ENCODE measurements around the gene RPS19BP1. TPM values are rescaled to one million over a fixed set of nuclear protein-coding genes. Genes with fewer than 3 reads are reported as not detected.
"Not testable (repeated sequence)": the region's sequence is repeated elsewhere in the genome, so short reads cannot be mapped to it uniquely, and the experiment has no call there.

RPS19BP1 gene
- polyA plus RNA-seq, 3 donors = 51.3 to 64.9 (median 62.9) TPM

DNA sequence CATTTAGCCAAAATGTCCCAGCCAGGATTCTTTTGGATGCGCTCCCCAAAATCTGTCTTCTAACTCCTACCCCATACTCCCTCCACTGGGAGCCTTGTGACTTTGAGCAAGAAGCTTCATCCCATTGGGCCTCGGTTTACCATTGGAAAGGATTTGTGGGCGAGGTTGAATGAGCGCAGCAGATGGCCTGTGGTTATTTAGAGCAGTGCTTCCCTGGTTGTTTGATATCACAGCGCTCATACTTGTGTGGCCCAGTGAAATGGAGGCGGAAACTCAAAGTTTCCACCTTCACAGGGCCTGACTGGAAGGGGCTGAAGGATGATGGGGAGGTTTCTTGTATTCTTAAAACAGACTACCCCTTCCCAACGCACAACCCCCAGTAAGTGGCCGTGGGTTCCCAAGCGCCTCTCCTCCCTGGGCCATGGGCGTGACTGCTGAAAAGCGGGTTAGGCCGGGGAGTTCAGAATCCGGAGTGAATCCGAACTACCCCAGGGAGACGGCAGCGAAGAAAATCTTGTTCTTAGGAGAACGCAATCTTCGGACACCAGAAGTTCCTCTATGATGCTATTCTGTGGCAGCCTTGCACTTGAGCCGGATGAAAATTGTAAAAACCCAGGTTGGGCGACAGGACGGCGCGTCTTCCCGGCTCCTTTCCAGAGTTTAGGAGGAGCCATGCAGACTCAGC, 13.4 kb downstream of the RPS19BP1 start:
- peak; percentile 66 for DNase-seq

DNA sequence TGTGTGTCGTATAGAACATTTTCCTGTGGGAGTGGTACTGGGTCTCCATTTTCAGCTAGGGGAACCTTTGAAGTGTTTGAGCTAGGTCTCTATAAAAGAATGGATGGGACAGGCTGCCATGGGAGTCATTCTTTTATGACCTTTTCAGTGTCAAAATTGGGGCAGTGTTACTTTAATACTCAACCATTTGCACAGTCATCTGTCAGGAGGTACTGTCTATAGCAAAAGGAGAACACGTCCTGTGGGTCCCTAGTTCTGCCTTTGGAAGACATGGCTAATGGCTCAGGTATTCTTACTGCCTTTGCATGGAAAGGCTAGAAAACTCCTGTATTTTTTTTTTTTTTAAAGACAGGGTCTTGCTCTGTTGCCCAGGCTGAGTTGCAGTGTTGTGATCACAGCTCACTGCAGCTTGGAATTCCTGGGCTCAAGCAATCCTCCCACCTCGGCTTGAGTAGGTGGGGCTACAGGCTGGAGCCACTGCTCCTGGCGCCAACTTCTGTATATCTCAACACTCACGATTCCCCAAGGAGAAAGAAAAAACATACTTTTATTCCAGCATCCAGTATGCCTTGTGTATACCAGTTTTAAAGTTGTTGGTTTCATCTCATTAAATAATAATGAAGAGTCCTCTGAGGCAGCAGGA, 14.3 kb downstream of the RPS19BP1 start:
- DNase-seq = no peak

DNA sequence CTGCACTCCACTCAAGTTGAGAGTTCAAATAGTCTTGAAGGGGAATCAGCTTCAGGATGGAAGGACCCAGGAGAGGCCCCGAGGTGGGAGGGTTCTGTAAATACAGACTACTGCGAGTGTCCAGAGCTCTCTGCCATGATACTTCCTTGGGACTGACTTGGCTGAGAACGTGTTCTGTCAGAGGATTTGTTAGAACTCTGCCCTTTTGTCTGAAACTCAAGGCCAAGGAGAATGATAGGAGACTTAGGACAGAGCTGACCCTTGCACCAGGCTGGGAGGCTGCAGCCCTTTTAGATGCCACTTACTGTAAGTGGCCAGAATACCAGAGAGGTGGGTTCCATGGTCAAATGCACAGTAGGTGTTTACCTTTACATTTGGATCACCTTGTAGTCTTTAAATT, 15.1 kb downstream of the RPS19BP1 start:
- no peak for DNase-seq

DNA sequence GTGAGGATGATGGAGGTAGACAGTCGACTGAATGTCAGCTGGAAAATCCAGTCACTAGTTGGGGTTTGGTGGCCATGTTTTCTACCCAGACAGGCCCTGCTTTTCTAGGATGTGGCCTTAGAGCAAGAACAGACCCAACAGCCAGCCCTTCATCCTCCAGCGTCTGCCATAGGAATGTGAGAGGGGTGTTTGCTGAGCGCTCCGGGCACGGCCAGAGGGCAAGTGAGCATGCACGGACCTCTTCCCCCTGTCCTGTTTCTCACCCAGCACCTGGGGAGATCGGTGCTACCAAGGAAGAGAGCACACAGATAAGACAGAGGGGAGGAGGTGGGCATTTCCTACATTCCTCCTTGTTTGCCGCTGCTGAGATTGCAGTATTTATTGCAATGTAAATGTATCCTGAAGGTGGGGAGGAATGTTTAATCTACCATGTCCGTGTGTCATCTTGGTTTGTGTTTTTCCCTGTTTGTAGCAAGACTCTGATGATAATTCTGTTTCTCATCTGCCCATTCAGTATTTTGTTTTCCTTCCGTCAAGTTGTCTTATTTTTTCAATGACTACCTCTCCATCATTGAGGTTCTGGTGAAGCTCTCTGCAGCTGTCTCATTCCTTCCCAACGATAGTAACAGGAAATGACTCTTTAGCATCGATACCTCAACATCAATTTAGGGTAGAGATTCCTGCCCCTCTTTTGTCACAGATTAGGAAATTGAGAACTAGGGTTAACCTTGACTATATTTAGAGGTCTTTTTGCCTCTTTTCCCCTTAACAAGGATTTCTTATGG, 17.1 kb downstream of the RPS19BP1 start:
- DNase-seq = no peak

DNA sequence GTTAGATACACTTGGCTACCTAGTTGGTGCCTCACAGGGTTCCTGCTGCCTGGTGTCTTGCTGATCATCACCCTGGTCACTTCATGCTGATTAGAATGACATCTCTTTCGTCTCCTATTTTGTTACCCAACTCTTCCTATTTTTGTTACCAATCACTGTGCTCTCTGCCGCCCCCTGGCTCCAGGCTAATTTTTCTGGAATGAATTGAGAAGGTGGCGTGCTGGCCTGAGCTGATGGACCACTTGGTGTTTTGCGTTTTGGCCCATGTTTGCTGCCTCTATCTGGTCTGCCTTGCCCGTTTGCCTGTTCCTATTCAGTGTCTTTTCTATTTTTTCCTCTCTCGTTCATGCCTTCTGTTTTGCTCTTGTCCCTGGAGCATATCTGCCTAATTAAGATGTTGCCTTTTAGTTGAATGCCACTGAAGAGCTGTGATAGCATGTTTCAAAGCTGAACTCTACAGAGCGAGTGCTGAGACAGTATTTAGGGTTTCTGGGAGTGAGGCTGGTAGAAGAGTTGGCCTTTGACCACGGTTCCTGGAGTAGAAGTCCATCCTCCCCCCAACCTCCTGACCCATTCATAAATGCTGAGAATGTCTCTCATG, 18.1 kb downstream of the RPS19BP1 start:
- DNase-seq = no peak

DNA sequence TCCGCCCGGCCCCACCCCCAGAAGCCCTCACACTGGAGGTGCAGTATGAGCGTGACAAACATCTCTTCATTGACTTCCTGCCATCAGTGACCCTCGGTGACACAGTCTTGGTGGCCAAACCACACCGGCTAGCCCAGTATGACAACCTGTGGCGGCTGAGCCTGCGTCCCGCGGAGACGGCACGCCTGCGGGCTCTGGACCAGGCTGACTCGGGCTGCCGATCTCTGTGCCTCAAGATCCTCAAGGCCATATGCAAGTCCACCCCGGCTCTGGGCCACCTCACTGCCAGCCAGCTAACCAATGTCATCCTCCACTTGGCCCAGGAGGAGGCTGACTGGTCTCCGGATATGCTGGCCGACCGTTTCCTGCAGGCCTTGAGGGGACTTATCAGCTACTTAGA, 18.8 kb downstream of the RPS19BP1 start:
- DNase-seq = no peak

DNA sequence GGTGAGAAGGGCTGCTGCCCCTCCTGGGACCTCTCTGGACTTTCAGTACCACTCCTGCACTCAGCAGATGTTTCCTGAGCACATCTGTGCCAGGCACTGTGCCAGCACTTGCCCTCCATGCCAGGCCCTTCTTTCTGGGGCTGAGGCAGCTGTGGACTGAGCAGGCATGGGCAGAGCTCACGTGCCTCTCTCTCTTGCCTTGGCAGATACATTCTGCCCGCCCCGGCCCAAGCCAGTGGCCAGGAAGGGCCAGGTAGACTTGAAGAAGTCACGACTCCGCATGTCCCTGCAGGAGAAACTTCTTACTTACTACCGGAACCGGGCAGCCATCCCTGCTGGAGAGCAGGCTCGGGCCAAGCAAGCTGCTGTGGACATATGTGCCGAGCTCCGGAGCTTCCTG, 20.5 kb downstream of the RPS19BP1 start:
- DNase-seq = no peak

DNA sequence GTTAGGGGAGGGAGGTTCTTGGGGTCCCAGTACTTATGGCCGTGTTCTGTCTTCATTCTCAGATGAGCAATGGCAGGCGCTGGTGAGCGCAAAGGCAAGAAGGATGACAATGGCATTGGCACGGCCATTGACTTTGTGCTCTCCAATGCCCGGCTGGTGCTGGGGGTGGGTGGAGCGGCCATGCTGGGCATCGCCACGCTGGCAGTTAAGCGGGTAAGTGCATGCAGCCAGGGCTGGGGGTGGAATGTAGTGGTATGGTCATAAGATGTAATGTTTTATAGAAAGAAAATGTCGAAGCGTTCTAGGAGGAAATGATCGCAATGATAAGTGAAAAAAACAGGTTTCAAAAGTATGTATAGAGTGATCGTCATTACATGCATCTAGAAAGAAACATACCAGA, 21.3 kb downstream of the RPS19BP1 start:
- no peak for DNase-seq

DNA sequence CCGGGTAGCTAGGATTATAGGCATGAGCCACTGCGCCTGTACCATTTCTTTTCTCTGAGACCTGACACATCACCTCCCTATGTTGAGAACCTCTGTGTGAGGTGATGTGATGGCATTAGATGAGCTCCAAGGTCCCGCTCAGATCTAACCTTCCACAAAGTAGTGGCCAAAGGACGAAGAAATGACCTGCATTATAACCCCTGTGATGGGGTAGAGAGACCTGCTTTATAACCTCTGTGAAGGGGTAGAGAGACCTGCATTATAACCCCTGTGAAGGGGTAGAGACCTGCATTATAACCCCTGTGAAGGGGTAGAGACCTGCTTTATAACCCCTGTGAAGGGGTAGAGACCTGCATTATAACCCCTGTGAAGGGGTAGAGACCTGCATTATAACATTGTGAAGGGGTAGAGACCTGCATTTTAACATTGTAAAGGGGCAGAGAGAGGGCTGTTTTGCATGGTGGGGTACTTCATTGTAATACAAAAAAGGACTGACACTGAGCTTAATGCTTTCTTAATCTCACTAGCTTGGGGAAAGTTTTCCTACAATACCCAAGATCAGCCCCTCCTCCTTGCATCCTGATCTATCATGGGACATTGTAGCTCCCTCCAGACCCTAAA, 21.9 kb downstream of the RPS19BP1 start:
- no peak for DNase-seq

DNA sequence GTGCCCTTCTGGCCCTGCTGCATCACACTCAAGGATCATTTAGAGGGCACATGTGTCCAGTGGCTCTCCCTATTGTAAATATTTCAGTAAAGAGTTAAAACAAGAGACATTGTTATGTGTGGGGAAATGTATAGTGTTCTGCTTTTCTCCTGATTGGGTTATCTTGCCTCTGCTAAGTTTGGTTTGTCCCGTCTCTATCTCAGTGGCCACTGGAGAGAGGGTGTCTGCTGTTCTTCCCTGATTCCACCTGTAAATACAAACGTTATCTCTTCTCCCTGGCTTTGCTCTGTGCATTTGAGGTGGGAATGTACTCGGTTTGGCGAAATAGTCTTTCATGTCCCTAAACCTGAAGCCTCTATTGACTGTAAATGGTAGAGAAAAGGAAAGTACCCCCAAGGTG, 24.2 kb downstream of the RPS19BP1 start:
- DNase-seq = no peak

DNA sequence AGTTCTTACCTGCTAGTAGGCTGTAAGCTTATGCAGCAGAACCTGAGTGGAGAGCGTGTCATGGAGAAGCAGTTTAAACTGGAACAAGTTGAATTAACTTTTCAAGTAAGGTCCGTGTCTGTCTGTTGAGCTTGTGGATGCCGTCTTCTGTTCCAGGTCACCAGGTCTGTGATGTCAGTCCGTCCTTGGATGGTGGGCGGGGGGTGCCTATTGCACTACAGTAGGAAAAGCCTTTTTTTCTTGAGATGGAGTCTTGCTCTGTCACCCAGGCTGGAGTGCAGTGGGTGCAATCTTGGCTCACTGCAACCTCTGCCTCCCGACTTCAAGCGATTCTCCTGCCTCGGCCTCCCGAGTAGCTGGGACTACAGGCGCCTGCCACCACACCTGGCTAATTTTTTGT, 25.5 kb downstream of the RPS19BP1 start:
- DNase-seq = not testable (repeated sequence)

DNA sequence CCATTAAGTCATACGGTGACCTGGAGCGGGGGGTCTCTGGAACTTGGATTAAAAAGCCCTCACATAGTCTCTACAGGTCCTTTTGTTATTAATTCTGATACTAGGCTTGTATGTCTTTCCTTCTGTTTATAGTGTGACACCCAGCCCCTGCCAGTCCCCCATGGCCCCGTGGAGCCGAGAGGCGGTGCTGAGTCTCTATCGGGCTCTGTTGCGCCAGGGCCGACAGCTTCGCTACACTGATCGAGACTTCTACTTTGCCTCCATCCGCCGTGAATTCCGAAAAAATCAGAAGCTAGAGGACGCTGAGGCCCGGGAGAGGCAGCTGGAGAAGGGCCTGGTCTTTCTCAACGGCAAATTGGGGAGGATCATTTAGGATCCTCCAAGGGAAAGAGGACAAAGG, 28.5 kb downstream of the RPS19BP1 start:
- no peak for DNase-seq

DNA sequence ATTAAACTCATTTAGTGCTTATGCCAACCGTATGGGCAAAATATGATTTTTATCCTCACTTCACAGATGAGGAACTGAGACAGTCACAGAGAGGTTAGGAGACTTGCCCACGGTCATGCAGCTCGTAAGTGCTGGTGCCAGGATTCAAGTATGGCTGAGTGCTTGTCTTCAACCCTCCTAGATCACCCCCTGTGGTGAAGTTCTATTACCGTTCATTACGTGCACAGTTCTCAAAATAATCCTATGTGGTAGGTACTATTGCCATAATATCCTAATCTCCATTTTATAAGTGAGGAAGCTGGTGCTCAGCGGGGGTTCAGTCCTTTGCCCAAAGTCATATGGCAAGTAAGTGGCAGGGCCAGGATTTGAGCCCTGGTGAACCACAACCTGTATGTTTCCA, 28.9 kb downstream of the RPS19BP1 start:
- DNase-seq = no peak

DNA sequence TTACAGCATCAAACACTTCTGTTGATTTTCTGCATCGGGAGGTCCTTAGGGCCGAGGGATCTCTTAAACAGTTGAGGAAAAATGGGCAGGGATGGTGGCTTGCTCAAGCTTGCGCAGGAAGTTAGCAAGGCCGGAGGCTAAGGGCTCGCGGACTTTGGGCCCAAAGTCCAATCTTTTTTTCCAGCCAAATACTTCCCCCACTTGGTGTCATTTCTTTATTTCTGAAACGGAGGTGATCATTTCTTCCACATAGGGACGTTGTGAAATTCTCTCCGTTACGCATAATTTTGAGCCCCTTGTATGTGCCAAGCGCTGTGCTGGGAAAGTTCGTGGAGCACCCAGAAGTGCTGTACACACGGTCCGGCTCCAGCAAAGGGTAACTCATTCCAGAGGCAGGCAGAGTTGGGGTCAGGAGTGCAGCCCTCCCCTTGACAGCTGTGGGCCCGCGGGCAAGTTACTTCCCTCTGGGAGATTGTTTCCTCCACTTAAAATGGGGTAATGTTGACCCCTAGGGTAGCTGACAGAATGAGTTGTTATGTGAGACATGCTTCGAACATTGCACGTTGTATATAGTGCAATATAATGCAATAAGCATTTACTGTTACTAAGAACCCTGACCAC, 29.6 kb downstream of the RPS19BP1 start:
- no peak for DNase-seq

DNA sequence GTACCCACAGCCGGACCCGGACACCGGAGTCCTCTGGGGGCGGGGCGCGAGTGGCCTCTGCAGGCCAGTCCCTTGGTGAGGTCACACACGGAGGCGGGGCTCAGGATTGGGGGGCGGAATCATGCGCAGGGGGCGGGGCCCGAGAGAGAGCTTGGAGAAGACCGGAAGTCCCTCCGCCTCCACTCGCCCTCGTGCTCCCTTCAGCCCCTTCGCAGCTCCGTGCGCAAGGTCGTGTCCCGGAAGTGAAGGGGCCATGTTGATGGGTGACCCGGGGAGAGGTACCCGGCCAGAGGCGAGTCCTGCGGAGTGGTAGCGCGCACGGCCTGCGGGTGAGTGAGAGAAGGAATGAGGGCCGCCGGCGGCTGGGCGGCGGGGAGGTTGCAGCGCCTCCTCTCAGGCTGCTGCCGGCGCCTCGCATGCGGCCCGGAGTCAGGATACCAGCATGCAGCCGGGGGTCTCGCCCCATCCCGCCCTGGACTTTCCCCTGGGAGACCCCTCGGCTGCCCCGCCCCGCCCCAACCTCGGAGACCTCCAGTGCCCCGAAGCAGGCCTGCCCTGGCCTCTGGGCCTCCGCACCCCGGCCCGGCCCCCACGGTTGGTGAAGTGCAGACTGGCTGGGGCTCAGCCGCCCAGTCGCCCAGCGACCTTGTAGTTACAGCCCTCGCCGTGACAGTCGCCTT, 30.3 kb downstream of the RPS19BP1 start, which contains the start of gene MIEF1:
TSS of gene MIEF1 (plus strand) at position 182 of the 680 bp plus-strand sequence. CDS start 9,005 bp downstream, outside the sequence.
- peak; percentile 97 for DNase-seq

DNA sequence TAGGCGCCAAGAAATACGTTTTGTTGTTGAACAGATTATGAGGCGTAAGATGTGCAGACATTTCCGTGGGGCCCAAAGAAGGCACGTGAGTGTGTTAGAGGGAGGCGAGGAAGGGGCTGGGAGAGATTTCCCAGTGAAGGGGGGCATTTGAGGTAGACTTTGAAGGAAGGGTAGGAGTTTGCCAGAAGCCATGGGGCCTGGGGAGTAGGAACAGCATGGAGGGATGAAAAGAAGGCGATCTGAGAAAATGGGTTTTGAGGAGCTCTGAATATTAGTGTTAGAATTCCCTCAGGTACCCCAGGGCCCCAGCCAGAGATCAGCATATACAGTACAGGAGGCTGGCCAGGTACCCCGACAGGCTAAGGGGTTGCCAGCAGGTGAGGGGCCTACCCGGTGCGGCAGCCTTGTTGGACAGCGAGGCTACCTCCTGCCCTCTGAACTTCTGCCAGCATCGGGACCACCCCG, 30.9 kb downstream of the RPS19BP1 start:
- DNase-seq = no peak

DNA sequence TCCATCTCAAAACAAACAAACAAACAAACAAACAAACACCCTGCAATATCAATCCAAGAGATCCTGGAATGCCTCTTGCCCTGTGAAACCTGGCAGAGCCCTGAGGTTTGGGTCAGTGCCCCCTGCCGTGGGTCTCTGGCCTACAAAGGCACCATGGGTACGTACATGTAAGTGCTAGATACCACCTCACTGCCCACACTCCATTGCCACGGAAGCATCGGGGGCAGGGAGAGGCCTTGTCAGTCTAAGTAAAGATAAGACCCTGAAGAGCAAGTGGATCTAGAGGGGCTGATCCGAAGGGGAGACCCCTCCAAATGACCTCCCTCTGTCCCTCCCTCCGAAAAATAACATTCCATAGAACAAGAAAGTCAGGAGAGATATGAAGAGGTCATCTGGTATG, 32.4 kb downstream of the RPS19BP1 start:
- no peak for DNase-seq

DNA sequence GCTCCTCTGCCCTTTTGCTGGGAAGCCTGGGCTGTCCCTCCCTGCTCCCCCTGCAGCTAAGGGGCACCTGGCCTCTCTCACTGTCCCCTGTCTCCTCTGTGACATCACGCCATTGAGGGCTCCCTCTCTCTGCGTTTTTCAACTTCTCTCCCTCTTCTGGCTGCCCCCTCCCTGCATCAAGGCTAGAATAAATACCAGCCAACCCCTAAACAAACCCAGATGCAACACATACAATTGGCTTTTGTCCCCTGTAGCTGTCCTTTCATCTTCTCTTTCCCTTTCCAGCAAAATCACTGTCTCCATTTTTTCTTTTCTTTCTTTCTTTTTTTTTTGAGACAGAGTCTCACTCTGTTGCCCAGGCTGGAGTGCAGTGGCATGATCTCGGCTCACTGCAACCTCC, 33.7 kb downstream of the RPS19BP1 start:
- DNase-seq = no peak

DNA sequence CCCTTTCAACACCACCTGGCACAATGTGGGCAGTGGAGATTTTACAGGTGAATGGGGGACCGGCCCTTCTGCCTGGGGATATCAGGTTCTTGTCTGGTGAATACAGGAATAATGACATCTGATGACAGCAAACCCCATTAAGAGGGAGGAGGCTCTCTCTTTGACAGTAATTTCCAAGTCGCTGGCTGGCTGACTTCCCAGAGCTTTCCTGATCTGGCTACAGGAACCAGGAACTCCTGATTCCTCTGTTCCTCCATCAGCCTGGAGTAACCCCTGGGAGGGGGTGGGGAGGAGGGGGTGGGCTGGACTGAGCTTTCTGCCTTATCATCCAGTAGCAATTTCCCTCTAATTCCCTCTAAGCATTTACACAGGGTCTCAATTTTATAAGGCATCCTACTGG, 34.2 kb downstream of the RPS19BP1 start:
- no peak for DNase-seq

DNA sequence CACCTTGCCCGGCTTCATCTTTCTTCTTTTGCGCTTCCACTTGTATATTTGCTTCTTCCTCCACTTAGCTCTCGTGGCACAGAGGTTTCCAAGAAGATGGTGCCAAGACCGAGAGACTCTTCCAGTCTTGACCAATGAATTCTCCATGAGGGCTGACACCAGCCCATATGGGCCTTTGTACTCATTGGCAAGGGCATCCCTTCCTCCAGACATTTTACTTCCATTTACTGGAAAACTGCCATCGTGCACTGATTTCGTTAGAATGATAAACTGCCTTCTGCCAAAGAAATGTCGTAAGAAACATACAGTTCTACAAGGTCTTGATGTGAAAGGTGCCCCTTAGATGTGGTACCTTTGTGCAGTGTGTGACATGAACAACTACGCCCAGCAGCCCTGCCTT, 35.1 kb downstream of the RPS19BP1 start:
- DNase-seq = no peak
